HepG2 (cell line): ENCODE measurements around the gene RPL19. TPM values are rescaled to one million over a fixed set of nuclear protein-coding genes. Genes with fewer than 3 reads are reported as not detected.

Source experiments
- BATF2 ChIP-seq: sonication (generic); formaldehyde crosslinking; IDR thresholded peaks from 2 replicates; pipeline ENCODE4 v1.8.0; 2022; ENCODE audit warnings: mild to moderate bottlenecking, missing genetic modification reagents, moderate library complexity
- CREB3 ChIP-seq: sonication (generic); formaldehyde crosslinking; IDR thresholded peaks from 2 replicates; pipeline ENCODE4 v1.5.0; 2020; ENCODE audit warnings: missing genetic modification reagents
- DR1 ChIP-seq: sonication (generic); formaldehyde crosslinking; IDR thresholded peaks from 2 replicates; pipeline ENCODE4 v1.8.0; 2021; ENCODE audit warnings: mild to moderate bottlenecking, missing genetic modification reagents, inconsistent platforms
- RAD21 ChIP-seq: fragments of 450-650 bp; formaldehyde crosslinking; IDR thresholded peaks from 2 replicates; pipeline ENCODE4 v1.5.0; 2020; ENCODE audit warnings: mild to moderate bottlenecking
- STAG1 ChIP-seq: sonication (generic); formaldehyde crosslinking; IDR thresholded peaks from 2 replicates; pipeline ENCODE4 v1.4.0; 2020; ENCODE audit warnings: missing genetic modification reagents
- ZNF142 ChIP-seq: sonication (generic); formaldehyde crosslinking; IDR thresholded peaks from 2 replicates; pipeline ENCODE4 v1.4.0; 2020; ENCODE audit warnings: missing genetic modification reagents
- ZNF383 ChIP-seq: sonication (generic); formaldehyde crosslinking; IDR thresholded peaks from 2 replicates; pipeline ENCODE4 v1.4.0; 2020; ENCODE audit warnings: missing genetic modification reagents, mild to moderate bottlenecking, borderline replicate concordance
- ZNF687 ChIP-seq: sonication (generic); formaldehyde crosslinking; IDR thresholded peaks from 2 replicates; pipeline ENCODE4 v1.5.1; 2020; ENCODE audit warnings: mild to moderate bottlenecking, missing genetic modification reagents, moderate library complexity
- polyA plus RNA-seq, 8 experiments: library from polyadenylated mRNA; depleted of rRNA in 3 of 8; stranded (reverse) in 7 of 8; unstranded in 1 of 8; fragments of >200 nt; fragmentation: Illumina TruSeq in 4 of 8; extraction: Trizol in 4 of 8; gene quantifications; 2 replicates each; pipeline versions ENCODE4 v1.2.1 to v1.2.3, GENCODE V29; 2011 to 2016; ENCODE audit warnings: low read depth in 4 of 8, missing spikeins in 1 of 8, mixed read lengths in 1 of 8; ENCODE audit not compliant: insufficient read depth in 1 of 8
- total RNA-seq, 5 experiments: library from RNA; depleted of rRNA; stranded (reverse); fragments of >200 nt; fragmentation: Illumina TruSeq; extraction: Trizol; gene quantifications; 2 replicates each; pipeline ENCODE4 v1.2.3, GENCODE V29; 2016; ENCODE audit warnings: low read depth in 1 of 5

RPL19 gene
- total and polyA plus RNA-seq, 2 of the 13 experiments (the other 11 are each of a cell fraction or from before 2014, with no cell fraction given) = 2,522 to 2,768 TPM

GRCh38 chr17:39164675-39165143 is 35.4 kb upstream of the RPL19 start (continued):
- TF ChIP-seq ZNF142 (CRISPR knock-in tag) (no peak), BATF2 (no peak), DR1 (CRISPR knock-in tag) (no peak), RAD21 (CRISPR knock-in tag) (0 out of 2 replicates have a peak, but pooled peaks have one; percentile 34), CREB3 (CRISPR knock-in tag) (no peak), STAG1 (CRISPR knock-in tag) (peak; percentile 34), ZNF687 (peak; percentile 26; the same call in 1 of the 2 replicates), ZNF383 (CRISPR knock-in tag) (no peak)
